Kidney (tissue), 14 donors: ENCODE results near the gene GABRB1. TPM values are rescaled to one million over a fixed set of nuclear protein-coding genes. Genes with fewer than 3 reads are reported as not detected.

ENCODE experiments used
- DNase-seq, 5 donors: peaks; one replicate each; pipeline ENCODE4 v3.0.0-alpha.2; 2013 to 2020
- FAIRE-seq: peaks from 2 replicates; lab custom pipeline; 2012; peaks lifted over from hg19 to GRCh38; lab: Jason Lieb, UNC
- H3K27ac ChIP-seq, 2 donors: one replicate each; pipeline ENCODE4 v1.7.0; 2013; ENCODE audit warnings: low read depth in 2 of 2, low read length in 2 of 2, inconsistent platforms in 1 of 2
- H3K27me3 ChIP-seq: one replicate; pipeline ENCODE4 v1.7.1; 2013; ENCODE audit warnings: low read length, inconsistent platforms; ENCODE audit not compliant: control insufficient read depth, insufficient read depth
- H3K36me3 ChIP-seq, 3 donors: one replicate each; pipeline versions ENCODE4 v1.7.0 to v1.7.1; 2013; ENCODE audit warnings: low read length in 3 of 3, control low read depth in 1 of 3, inconsistent platforms in 1 of 3; ENCODE audit not compliant: insufficient read depth in 3 of 3, control insufficient read depth in 2 of 3
- H3K4me1 ChIP-seq, 3 donors: one replicate each; pipeline versions ENCODE4 v1.7.0 to v1.7.1; 2013; ENCODE audit warnings: low read length in 3 of 3, inconsistent platforms in 1 of 3, low read depth in 1 of 3; ENCODE audit not compliant: control insufficient read depth in 2 of 3, insufficient read depth in 2 of 3
- H3K4me3 ChIP-seq, 3 donors: one replicate each; pipeline versions ENCODE4 v1.7.0 to v1.8.1; 2013; ENCODE audit warnings: low read length in 3 of 3, control low read depth in 1 of 3, inconsistent platforms in 1 of 3
- H3K9ac ChIP-seq, 3 donors: one replicate each; pipeline versions ENCODE4 v1.7.0 to v1.7.1; 2013; ENCODE audit warnings: low read length in 3 of 3, control low read depth in 1 of 3, inconsistent platforms in 1 of 3
- H3K9me3 ChIP-seq, 3 donors: one replicate each; pipeline versions ENCODE4 v1.7.0 to v1.7.1; 2013; ENCODE audit warnings: low read length in 3 of 3, control low read depth in 1 of 3, inconsistent platforms in 1 of 3; ENCODE audit not compliant: control insufficient read depth in 2 of 3, insufficient read depth in 1 of 3
- intact Hi-C: fragments of 100-400 bp; cut with DNase I; formaldehyde crosslinking; loops from one replicate; pipeline ENCODE4 v1.11.1; 2022
- polyA plus RNA-seq: library from polyadenylated mRNA; stranded (reverse); fragments of 350-450 nt; fragmentation: Illumina TruSeq; extraction: RNeasy Lipid Tissue Mini Kit (QIAGEN cat#74804); gene quantifications from one replicate; pipeline ENCODE4 v1.2.3, GENCODE V29; 2014; ENCODE audit warnings: low read depth, low replicate concordance; ENCODE audit not compliant: insufficient read depth
- total RNA-seq: library from RNA; stranded (reverse); fragmentation: NEBNext Ultra II Directional; extraction: Animal tissue kit (Norgen Biotek cat#: 25700); gene quantifications from one replicate; pipeline ENCODE4 v1.2.1, GENCODE V29; 2021
- TF ChIP-seq, protein P1 (sequence below): IDR thresholded peaks from 3 replicates; pipeline ENCODE4 v1.5.1; 2012; ENCODE audit warnings: mild to moderate bottlenecking, moderate library complexity, borderline replicate concordance; ENCODE audit not compliant: insufficient read depth; ENCODE audit errors: extremely low read depth
- donor health status: control.
- donor health status: control.
- donor health status: control.
- donor health status: control.
- donor health status: control.
- donor health status: DM: yes; HTN: yes; CAD: no.
- donor health status: Normal renal cell carcinoma (clear cell type).

GABRB1 gene
- total and polyA plus RNA-seq, 2 donors from 2014 or later, result 0.79 to 0.82 TPM

- H3K27me3 ChIP-seq, result no peaks in the 10 kb centered on the region
- H3K27ac ChIP-seq, result no peak overlapping the region
- intact Hi-C loops, result no loop called here
- H3K9me3 ChIP-seq, result no peaks in the 10 kb centered on the region
- no peaks in the 10 kb centered on the region for H3K4me1 ChIP-seq
- FAIRE-seq, result no peak
- peak in 1 of 5 donors; percentile 6 for DNase-seq
- TF ChIP-seq, protein P1, sequence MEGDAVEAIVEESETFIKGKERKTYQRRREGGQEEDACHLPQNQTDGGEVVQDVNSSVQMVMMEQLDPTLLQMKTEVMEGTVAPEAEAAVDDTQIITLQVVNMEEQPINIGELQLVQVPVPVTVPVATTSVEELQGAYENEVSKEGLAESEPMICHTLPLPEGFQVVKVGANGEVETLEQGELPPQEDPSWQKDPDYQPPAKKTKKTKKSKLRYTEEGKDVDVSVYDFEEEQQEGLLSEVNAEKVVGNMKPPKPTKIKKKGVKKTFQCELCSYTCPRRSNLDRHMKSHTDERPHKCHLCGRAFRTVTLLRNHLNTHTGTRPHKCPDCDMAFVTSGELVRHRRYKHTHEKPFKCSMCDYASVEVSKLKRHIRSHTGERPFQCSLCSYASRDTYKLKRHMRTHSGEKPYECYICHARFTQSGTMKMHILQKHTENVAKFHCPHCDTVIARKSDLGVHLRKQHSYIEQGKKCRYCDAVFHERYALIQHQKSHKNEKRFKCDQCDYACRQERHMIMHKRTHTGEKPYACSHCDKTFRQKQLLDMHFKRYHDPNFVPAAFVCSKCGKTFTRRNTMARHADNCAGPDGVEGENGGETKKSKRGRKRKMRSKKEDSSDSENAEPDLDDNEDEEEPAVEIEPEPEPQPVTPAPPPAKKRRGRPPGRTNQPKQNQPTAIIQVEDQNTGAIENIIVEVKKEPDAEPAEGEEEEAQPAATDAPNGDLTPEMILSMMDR, result no peak
- no peak overlapping the region for H3K9ac ChIP-seq
- no peaks in the 10 kb centered on the region for H3K36me3 ChIP-seq
- peak overlapping the region in 2 of 3 donors; percentile 36 to 40 for H3K4me3 ChIP-seq
These were observed 20.4 kb upstream of the GABRB1 start for GRCh38 chr4:47010912-47011446.

DNA sequence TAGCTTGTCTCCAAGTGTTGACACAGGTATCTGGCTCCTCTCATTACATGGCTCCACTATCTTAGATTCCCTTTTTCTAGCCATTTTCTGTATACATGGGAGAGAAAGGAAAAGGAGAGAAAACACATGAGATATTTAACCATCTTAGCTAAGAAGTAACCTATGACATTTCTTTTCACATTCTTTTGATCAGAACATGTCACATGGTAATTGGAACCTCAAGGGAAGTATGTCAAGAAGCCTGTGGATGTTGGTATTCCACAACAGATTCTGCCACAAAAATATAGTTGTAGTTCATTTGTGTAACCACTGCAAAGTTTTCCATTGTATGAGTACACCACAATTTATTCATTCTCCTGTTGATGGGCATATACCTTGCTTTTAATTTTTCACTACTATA is 18.7 kb upstream of the GABRB1 start:
- Histone ChIP-seq H3K27me3 (no peaks in the 10 kb centered on the region), H3K4me1 (no peaks in the 10 kb centered on the region), H3K36me3 (no peaks in the 10 kb centered on the region), H3K4me3 (no peak overlapping the region), H3K9ac (no peak overlapping the region), H3K27ac (no peak overlapping the region), H3K9me3 (no peaks in the 10 kb centered on the region)
- DNase-seq (peak in 1 of 5 donors; percentile 6), FAIRE-seq (no peak)
- TF ChIP-seq, protein P1, result no peak
- intact Hi-C loops, result no loop called here

GRCh38 chr4:47013373-47013772 is 18.0 kb upstream of the GABRB1 start:
- H3K27me3 ChIP-seq, result no peaks in the 10 kb centered on the region
- FAIRE-seq (no peak), DNase-seq (no peak)
- H3K9me3 ChIP-seq, result no peaks in the 10 kb centered on the region
- H3K9ac ChIP-seq, result no peak overlapping the region
- no peak overlapping the region for H3K27ac ChIP-seq
- H3K36me3 ChIP-seq, result no peaks in the 10 kb centered on the region
- intact Hi-C loops, result no loop called here
- H3K4me1 ChIP-seq, result no peaks in the 10 kb centered on the region
- H3K4me3 ChIP-seq, result no peak overlapping the region
- TF ChIP-seq, protein P1, result no peak

GRCh38 chr4:47017081-47017480 is 14.3 kb upstream of the GABRB1 start:
- Histone ChIP-seq H3K9me3 (no peaks in the 10 kb centered on the region), H3K27ac (no peak overlapping the region), H3K4me3 (no peak overlapping the region), H3K36me3 (no peaks in the 10 kb centered on the region), H3K9ac (no peak overlapping the region), H3K4me1 (no peaks in the 10 kb centered on the region), H3K27me3 (no peaks in the 10 kb centered on the region)
- intact Hi-C loops, result no loop called here
- TF ChIP-seq, protein P1, result no peak
- DNase-seq (peak in 1 of 5 donors; percentile 4), FAIRE-seq (no peak)
